HG03571 (cell line): Measurements from ENCODE around the gene NID2.

Source experiments
- ATAC-seq: cut with Tn5 transposase; IDR thresholded peaks from one replicate; pipeline ENCODE4 v1.9.1; 2021; ENCODE audit not compliant: unreplicated experiment

Gene NID2

DNA sequence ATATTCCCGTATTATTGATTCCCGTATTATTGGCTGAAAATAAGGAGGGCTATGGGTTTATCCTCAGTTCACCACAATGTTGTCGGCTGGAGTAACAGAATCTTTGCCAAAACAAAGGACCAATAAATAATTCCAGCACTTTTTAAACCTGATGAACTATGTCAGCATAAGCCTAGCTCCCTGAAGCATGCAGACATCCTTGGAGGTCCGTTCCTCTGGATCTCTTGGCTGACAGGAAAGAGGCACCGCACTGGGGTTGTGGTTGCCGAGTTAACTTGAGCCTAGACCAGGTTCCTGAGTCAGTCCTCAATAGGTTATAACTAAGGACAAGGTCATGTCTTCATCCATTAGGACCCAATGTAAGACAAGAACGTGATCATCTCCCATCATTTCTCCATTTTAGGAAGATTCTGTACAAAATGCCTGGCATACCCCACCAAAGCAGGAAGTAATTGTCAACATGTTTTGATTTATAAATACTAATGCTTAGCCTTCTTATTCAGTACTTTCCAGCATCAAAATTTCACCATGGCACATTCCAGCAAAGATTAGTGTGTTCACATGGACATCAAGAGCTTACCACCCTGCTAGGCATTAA lies 36.6 kb downstream of the NID2 start:
- ATAC-seq: no peak

DNA sequence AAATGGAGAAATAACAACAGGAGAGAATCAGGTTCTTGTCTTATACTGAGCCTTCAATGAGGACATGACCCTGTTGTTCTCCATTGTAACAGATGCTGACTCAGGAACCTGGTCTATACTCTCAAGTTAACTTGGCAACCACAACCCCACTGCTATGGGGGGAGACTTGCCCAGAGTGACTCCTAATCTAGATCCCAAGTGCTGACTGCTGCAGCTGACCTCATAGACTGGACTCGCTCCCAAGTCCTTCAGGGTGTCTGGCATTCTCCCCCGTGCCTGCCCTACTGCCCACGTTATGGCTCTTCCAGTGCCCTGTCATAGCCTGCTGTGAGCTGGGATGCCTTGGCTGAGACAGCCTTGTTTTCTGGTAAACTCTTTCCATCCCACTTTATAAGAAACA lies 37.1 kb downstream of the NID2 start:
- no peak for ATAC-seq

DNA sequence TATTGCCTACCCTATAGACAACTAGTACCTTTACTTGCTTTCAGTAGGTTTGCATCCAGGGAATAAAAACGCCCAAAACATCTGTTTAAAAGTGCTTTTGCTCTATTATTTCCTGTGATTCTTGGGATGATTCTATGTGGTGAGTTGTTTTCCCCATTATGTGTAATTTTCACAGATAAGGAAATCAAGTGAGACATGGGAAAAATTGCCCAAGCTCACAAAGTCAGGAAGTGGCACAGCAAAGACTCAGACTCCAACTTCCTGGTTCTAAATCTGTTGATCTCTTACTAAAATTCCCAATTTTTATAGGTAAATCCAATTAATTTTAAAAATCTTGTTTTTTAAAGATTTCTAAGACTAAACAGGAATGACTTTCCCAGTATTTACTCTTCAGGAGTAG lies 39.0 kb downstream of the NID2 start:
- ATAC-seq: no peak

DNA sequence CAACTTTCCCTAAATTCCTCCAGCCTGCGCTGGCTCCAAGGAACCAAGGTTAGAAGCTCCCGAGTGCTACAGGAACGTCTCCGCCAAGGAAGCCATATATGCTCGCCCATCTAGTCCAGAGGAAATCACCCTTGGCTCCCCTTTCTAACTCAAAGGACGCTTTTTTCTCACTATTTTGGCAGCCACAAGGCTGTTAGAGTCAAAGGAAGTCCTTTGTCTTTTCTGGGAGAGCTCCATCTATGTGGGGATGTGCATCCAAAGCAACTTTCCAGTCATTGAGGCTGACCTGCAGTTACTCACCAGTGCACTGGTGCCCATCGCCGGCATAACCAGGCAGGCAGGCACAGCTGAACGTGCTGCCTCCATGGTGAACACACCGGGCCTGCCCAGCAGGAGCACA lies 42.0 kb downstream of the NID2 start:
- ATAC-seq: no peak

DNA sequence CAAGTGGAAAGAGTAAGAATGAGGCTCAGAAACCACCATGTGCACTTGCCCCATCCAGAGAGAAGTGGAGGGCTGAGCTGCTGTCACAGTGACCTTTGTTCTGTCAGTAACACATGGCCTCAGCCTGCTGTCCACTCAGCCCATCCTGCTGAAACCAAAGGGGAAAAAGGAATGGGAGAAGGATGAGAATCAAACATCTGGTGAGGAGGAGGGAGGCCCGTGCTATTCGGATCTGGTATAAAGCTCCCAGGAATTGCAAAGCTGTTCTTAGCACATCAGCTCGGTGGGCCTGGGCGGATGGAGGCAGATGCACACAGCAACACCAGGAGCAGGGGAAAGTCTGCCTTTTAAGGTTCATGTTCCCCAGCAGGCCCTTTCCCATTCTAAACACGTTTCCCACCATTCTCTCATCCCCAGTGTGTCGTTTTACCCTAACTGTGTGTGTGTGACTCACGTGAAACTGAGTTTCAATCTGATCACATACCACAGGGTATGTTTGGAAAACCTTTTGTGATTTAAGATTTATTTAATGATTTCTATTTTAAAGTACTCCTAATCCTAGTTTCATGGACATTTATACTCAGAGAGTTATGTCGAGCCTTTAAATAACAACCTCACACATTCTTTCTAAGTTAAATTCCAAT lies 42.7 kb downstream of the NID2 start:
- ATAC-seq: no peak

DNA sequence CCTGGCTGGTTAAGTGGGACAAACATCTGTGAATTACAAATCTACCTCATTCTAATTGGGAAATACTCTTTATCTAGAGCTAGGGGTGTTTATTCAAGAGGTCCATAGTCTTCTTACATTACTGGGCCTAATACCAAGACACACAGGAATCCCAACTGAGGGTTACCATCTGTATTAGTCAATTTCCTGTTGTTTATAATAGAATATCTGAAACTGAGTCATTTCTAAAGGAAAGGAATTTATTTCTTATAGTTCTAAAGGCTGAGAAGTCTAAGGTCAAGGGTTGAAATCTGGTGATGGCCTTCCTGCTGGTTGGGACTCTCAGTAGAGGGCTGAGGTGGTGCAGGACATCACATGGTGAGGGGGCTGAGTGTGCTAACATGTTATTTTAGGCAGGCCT lies 43.5 kb downstream of the NID2 start:
- no peak for ATAC-seq

DNA sequence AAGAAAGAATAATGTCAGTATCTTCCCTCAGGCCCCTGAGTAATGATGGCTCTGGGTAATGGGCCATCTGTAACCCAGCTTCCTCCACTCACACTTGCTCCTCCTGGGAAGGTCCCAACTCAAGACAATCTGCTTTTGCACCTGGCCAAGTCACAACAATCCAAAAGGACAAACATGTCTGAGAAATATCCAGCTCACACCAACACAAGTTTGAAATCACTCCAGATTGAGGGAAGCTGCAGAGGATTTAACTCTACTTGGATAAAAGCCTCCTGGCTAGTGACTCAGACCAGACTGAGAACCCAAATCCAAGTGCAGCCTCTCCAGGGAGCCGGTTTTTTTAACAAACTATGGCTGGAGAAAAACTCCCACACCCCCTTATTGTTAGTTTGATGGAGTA lies 45.3 kb downstream of the NID2 start:
- ATAC-seq: no peak

DNA sequence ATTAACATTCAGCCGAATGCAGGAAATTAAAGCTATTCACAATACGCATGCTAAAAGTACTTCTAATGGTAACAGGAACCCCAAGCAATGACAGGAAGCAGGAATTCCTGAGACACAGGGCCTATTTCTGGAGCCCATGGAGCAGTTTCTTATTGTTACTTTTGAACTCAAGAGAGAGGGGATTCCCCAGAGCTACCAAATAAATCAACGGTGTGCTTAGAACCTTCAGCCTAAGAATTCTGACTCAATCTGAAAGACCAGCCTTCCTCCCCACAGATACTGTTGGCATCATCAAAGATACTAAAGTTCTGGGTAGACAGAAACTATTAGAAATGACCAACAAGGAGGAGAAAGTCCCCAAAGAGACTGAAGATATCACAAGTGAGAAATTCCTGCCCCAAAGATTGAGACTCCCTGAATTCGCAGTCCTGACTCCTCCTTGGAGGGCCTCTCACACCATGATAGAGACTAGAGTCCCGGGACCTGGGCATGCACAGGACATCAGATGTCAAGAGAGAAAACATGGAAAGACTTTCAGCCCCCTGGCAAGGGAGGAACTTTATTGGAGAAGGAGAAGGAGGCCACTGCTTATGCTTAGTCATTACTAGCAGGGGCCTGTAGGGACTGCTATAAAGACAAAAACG lies 46.8 kb downstream of the NID2 start:
- peak; percentile 71 for ATAC-seq

DNA sequence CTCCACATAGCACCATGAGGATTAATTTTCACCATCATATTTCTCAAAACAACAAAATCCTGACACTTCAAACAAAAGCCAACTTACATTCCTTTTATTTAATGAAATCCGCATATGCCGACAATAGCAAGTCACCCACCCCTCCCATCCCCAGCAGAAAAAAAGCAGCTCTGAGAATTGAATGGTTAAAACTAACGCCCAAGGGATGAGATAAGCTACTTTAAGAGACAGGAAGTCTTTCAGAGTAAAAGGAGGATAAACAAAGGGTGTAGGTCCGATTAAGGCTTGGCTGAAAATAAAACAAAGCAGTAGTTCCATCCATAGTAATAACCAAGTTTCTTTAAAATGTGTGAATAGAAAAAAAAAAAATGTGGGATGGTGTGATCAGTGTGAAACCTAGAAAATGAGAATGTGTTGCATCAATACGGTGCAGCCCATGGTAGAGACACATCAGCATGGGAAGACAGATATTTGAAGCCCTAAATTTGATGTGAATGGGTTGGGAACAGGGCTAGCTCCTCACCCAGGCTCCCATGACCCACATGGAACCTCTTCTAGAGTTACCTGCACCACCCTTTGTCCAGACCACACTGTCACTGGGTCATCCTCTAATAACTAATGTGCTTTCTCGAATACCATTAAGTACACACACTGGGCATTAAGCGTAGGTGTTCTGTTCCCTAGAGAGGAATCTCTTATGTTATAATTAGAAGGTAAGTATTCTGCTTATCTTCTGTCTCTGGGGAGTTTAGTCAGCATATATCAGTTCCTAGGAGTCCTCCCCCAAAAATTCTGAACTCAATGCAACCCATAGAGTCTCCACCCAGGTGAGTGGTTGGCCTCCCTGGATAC lies 47.8 kb downstream of the NID2 start:
- no peak for ATAC-seq

DNA sequence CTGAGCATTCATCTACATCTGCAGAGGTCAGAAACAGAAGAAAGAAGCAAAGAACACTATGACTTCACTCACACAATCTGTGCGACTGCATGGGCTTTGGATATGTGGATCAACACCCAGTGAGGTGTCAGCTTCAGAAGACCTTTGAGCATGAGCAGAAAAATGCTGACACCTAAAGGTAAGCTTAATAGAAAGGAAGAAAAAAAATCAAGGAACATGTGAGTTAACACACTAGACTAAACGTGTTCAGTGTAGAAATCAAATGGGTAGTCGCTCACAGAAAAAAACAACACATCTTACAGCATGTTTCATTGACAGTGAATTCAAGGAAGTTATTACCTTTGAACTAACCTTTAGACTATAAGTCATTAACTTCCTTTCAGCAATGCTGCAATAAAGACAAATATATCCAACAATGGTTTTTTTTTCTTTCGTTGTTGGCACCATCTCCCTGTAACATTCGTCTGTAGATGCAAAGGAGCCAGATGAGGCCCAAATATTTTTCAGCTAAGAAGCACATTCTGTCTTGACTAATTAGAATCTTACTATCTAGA lies 48.6 kb downstream of the NID2 start:
- no peak for ATAC-seq

DNA sequence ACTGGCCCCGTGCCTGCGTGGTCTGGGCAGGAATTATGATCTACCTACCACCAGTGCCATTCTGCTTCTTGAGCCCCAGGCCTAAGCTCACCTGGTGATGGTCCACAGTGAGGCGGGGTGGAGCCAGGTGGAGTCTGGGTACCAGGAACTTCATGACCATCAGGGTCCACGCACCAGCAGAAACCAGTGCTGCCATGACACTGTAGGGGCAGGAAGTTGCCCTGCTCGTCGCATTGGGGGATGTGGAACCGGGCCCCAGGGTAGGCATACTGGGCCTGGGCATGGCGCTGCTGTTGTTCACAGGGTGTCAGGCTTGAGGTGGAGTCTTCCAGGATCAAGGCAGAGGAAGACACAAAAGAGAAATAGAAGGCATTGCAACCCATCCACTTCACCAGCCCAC lies 49.9 kb downstream of the NID2 start:
- no peak for ATAC-seq

DNA sequence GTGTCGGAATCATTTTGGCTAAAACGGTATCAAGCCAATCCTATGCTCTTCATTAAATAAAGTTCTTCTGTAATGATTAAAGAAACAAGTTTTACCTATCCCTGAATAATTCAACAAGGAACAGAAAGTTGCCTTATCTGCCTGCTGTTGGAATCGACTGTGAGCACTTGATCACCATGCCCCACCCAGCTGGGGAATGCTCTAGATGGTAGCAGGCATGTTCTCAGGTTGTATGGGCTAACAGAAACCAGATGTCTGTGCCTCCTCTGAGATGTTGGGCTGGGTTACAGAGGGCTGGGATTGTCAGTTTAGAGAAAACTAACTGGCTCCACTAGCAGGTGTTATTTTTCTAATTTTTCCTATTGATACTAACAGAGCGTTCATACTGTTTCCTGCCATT lies 50.6 kb downstream of the NID2 start:
- no peak for ATAC-seq

DNA sequence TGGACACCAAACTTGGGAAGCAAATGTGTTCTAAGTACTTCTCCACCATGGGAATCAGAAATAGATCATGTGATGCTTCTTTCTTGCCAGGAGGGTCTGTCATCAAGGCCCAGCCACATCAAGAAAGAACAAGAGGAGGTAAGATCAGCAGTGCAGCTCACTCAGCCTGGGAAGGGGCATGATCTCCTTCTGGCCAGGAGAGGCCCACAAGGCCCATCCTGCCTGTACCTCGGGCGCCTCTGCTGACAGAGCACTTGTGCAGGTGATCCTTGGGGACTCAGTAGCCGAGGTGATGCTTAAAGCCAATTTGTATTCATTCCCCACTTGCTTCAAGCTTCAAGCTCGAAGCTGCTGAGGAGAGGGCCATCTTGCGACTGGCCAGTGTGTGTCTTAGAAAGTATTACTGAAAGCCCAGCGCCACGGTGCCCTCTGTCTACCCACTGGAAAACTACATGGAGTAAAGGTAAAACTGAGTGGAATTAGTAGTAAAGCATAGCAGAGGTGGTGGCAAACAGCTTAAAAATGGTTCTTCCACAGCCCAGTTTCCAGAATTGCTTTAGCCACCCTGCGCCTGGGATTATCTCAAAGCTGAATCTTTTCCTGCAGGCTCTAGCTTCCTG lies 53.3 kb downstream of the NID2 start:
- ATAC-seq: no peak

DNA sequence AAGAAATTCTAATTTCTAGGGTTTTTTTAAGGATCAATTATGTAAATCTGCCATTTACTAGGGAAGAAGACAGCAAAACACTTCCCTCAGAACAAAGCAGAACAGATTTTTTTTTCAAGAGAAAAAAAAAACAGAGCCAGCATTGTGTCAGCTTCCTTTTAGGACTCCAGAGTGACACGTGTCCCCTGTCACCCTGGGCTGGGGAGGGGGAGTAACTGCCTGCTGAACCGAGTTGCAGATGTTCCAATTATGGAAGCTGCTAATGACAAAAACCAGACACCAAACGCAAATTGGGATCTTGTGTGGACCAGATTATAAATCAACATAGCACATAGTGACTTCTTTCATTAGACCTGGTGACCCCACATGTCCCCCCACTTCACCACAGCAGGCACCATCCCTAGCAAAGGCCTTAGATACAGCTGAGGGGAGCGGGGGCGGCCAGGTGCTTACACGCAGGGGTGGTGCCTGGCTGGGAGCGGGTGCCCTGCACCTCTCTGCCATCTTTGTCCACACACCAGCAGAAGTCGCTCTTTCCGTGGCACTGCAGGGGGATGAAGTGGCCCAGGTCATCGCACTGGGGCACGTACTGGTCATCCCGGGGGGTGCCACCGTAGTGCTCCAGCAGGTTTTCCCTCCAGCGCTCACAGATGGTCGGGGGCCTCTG lies 54.1 kb downstream of the NID2 start:
- ATAC-seq: no peak

DNA sequence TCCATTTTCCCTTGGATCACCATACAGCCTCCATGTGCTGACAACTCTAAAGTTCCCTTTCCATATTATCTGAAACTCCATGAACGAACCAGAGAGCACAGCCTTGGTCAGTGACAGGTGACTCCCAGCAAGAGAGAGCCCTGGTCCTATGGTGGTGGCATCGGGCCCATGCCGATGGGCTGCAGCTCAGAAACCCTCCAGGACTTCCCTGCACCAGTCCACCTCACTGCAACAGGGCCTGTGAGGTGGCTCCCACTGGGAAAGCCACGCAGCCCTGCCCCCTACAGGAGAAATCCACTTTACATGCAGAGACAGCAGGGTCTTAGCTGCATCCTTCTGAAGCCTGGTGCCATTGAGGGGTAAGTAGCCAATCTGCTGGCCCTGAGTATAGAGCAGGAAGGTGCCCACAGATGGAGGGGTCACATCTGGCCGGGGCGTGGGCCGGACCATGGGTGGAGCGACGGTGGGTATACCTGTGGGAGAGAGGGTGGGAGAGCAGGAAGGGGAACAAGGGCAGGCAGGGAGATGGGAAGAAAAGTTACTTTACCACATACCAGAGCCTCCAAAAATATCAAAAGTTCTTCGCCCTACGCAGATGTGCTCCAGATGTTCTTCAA lies 54.8 kb downstream of the NID2 start:
- no peak for ATAC-seq

DNA sequence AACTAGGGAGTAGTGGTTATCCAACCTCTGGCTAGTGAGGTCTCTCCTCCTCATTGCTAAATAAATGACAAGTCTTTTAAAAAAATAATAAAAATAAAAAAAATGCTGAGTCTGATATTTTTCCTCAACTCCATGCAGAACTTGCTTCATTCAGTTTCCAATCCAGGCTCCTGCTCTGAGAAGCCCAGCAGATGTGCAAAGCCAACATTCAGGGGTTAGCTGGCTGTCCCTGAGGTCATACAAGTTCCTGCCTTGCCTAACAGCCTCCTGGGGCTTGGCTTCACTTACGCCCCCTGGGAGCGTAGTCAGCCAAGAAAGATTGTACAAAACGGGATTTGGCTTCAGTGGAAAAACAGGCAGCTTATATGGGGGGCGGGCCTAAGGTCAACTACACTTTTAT lies 56.2 kb downstream of the NID2 start:
- no peak for ATAC-seq

DNA sequence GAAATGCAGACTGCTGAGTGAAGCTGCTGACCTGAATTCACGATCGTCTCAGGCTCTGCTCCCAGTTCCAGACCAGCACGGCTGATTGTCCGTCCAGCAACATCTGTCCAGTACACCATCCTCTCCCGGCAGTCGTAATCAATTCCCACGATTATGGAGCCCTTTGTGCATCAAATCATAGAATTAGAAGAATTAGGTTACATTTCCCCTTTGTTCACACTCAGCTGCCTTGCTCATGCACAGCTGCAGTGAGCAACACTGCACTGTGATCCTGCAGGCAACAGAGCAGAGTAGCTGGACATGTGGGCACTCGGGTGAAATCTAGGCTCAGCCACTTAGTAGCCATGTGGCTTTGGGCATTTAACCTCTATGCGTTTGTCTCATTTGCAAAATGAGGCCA lies 57.3 kb downstream of the NID2 start:
- ATAC-seq: no peak

DNA sequence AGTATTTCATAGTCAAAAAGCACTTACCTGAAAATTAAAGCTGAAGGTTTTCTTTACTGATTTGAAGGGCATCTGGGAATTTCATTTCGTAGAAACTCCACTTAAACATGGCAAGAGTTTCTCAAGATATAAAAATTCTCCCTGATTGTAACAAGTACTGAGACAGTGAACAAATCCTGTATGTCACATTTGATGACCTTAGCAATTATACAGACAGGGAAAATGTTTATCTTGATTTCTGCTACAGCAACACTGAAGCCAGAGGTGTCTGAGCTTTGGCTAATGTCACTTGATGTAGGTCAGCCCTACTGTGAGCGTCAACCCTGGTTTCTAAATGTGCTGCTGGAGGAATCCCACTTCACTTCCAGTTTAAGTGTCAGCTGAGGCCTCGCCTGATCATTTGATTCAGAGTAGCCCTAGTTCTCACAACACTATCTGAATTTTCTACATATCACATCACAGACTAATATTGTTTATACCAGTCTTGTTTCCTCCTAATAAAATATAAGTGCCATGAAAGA lies 58.6 kb downstream of the NID2 start:
- no peak for ATAC-seq

DNA sequence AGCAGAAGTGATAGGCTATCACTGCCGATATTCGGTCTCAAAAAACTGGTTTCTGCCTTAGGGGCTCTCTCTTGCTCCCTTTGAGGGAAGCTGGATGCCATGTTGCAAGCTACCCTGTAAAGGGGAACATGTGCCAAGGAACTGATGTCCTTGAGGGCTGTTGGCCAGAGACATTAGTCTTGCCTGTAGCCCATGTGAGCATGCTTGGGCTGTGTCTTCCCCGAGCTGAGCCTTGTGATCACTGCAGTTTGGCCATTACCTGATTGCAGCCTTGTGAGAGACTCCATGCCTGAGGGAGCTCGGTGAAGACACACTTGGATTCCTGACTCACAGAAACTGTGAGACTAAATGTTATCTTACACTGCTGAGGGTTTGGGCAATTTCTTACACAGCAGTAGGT lies 60.7 kb downstream of the NID2 start:
- ATAC-seq: no peak

DNA sequence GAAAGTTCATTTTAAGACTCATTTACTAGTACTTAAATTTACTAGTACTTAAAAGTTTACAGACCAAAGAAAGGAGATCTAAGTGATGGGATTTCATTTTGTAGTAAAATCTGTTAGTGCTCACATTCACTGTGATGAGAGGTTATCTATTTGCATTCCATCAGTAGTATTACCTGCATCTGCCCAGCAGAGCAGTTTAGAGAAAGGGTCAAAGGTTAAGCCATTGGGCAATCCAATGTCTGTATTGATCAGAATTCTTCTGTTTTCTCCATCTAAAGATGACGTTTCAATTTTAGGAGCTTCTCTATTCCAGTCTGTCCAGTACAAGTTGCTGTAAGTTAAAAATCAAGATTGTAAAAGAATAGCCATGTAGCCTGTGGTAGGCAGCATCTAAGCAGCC lies 61.2 kb downstream of the NID2 start:
- ATAC-seq: no peak
